K562 (cell line): ENCODE results near the gene DAO. TPM values are rescaled to one million over a fixed set of nuclear protein-coding genes. Genes with fewer than 3 reads are reported as not detected.

Experiments used
- ATAC-seq: fragments of 200-7000 bp; cut with Tn5 transposase; 3 replicates; pipeline ENCODE4 v1.9.1; 2020; ENCODE audit warnings: moderate library complexity
- BruUV-seq: library from RNA; stranded (reverse); fragments of 400-500 nt; replicated peaks from 2 replicates; lab custom pipeline; 2021; lab: Mats Ljungman, UMichigan
- CTCF ChIA-PET: fragments of 300-600 bp; formaldehyde crosslinking; extraction: SDS; loops from one replicate; lab custom pipeline; 2021; ENCODE audit warnings: low intra/inter-chr PET ratio; lab: Yijun Ruan, JAX
- POLR2A ChIA-PET: fragments of 300-600, 350-650 bp; sonication (Branson Sonifier 250); formaldehyde crosslinking; extraction: SDS; loops from one replicate; lab custom pipeline; 2021; ENCODE audit warnings: antibody characterized with exemption, inconsistent platforms; lab: Yijun Ruan, JAX
- DNase-seq, 4 experiments: peaks; one replicate each; pipeline versions ENCODE4 v3.0.0 to v3.0.0-alpha.2; 2011 to 2018; ENCODE audit warnings: low spot score in 3 of 4, mixed read lengths in 3 of 4; ENCODE audit errors: extremely low read depth in 1 of 4
- FAIRE-seq: peaks from 2 replicates; lab custom pipeline; 2011; peaks lifted over from hg19 to GRCh38; lab: Jason Lieb, UNC
- H2AFZ ChIP-seq: 2 replicates; pipeline ENCODE4 v1.6.0; 2011; ENCODE audit warnings: low read depth, low read length, control low read depth, inconsistent platforms
- H3K27ac ChIP-seq: fragments of 200-600 bp; 3 replicates; pipeline ENCODE4 v1.8.0; 2011; ENCODE audit warnings: low read depth, mild to moderate bottlenecking, control low read depth, inconsistent platforms, low read length, moderate library complexity, mixed read lengths; ENCODE audit errors: extremely low read depth
- H3K27me3 ChIP-seq, 2 experiments: fragments of 300-600 bp in 1 of 2; 2 replicates in 1 of 2; 3 replicates in 1 of 2; pipeline versions ENCODE4 v1.6.0 to v1.8.0; 2011; ENCODE audit warnings: inconsistent platforms in 2 of 2, low read length in 2 of 2, mild to moderate bottlenecking in 1 of 2, mixed read lengths in 1 of 2, moderate library complexity in 1 of 2; ENCODE audit not compliant: control insufficient read depth in 2 of 2, insufficient read depth in 2 of 2
- H3K36me3 ChIP-seq: fragments of 300-600 bp; 3 replicates; pipeline ENCODE4 v1.8.0; 2011; ENCODE audit warnings: mild to moderate bottlenecking, low read length, inconsistent platforms; ENCODE audit not compliant: control insufficient read depth, insufficient read depth
- H3K4me1 ChIP-seq, 2 experiments: fragments of 200-600 bp in 1 of 2; replicated peaks in 1 of 2; 2 replicates in 1 of 2; 3 replicates in 1 of 2; pipeline versions ENCODE4 v1.5.1 to v1.8.0; 2011; ENCODE audit warnings: inconsistent platforms in 2 of 2, low read length in 2 of 2, mild to moderate bottlenecking in 1 of 2, mixed read lengths in 1 of 2, moderate library complexity in 1 of 2; ENCODE audit not compliant: control insufficient read depth in 2 of 2, insufficient read depth in 2 of 2
- H3K4me2 ChIP-seq: 2 replicates; pipeline ENCODE4 v1.6.1; 2011; ENCODE audit warnings: low read length, control low read depth, inconsistent platforms, mixed read lengths; ENCODE audit not compliant: insufficient read depth
- H3K4me3 ChIP-seq: fragments of 200-600 bp; sonication (generic), shearing (Covaris generic); 2 replicates; pipeline ENCODE4 v1.5.1; 2016; ENCODE audit warnings: control low read depth, inconsistent platforms
- H3K79me2 ChIP-seq: fragments of 200-600 bp; 3 replicates; pipeline ENCODE4 v1.8.0; 2011; ENCODE audit warnings: low read length, inconsistent platforms; ENCODE audit not compliant: control insufficient read depth, insufficient read depth
- H3K9ac ChIP-seq, 2 experiments: 2 replicates each; pipeline versions ENCODE4 v1.6.0 to v1.6.1; 2011; ENCODE audit warnings: low read depth in 2 of 2, low read length in 2 of 2, control low read depth in 1 of 2, inconsistent platforms in 1 of 2, mild to moderate bottlenecking in 1 of 2, mixed read lengths in 1 of 2; ENCODE audit not compliant: insufficient read depth in 1 of 2
- H3K9me1 ChIP-seq: one replicate; pipeline ENCODE4 v1.6.0; 2011; ENCODE audit warnings: inconsistent platforms, mild to moderate bottlenecking, low read length, moderate library complexity; ENCODE audit not compliant: control insufficient read depth, insufficient read depth
- H3K9me3 ChIP-seq: replicated peaks from 2 replicates; pipeline ENCODE4 v1.5.1; 2011; ENCODE audit warnings: low read depth, low read length, inconsistent platforms; ENCODE audit not compliant: control insufficient read depth, insufficient read depth
- H4K20me1 ChIP-seq: replicated peaks from 2 replicates; pipeline ENCODE4 v1.6.1; 2011; ENCODE audit warnings: low read length, inconsistent platforms, mixed read lengths; ENCODE audit not compliant: control insufficient read depth, insufficient read depth
- CREBBP ChIP-seq: IDR thresholded peaks from one replicate; pipeline ENCODE4 v1.6.1; 2012; ENCODE audit warnings: low read depth, mild to moderate bottlenecking, control low read depth, inconsistent platforms, low read length
- FOXA3 ChIP-seq, 2 experiments: fragments of 450-650 bp in 1 of 2; sonication (generic) in 1 of 2; formaldehyde crosslinking; IDR thresholded peaks in 1 of 2; conservative IDR thresholded peaks in 1 of 2; 2 replicates each; pipeline versions ENCODE4 v1.4.0 to v1.8.0; 2020 to 2022; ENCODE audit warnings: mild to moderate bottlenecking in 2 of 2, missing genetic modification reagents in 1 of 2
- GATA2 ChIP-seq: sonication (generic); formaldehyde crosslinking; IDR thresholded peaks from 2 replicates; pipeline ENCODE4 v1.4.0; 2020; ENCODE audit warnings: mild to moderate bottlenecking, missing genetic modification reagents
- MNT ChIP-seq, 2 experiments: fragments of 450-650 bp; conservative IDR thresholded peaks; 2 replicates each; pipeline ENCODE4 v1.6.1; 2017; ENCODE audit warnings: mild to moderate bottlenecking in 2 of 2, moderate library complexity in 2 of 2
- MXI1 ChIP-seq: IDR thresholded peaks from 2 replicates; pipeline ENCODE4 v1.6.1; 2011; ENCODE audit warnings: low read depth, mild to moderate bottlenecking, improper control_type of control experiment, low read length
- NFATC3 ChIP-seq: fragments of 450-650 bp; IDR thresholded peaks from 2 replicates; pipeline ENCODE4 v1.6.1; 2017; ENCODE audit warnings: mild to moderate bottlenecking
- NFYB ChIP-seq: IDR thresholded peaks from 2 replicates; pipeline ENCODE4 v1.6.1; 2011; ENCODE audit warnings: mild to moderate bottlenecking, moderate library complexity; ENCODE audit not compliant: insufficient read length; ENCODE audit errors: extremely low read depth
- SNIP1 ChIP-seq: fragments of 450-650 bp; IDR thresholded peaks from 2 replicates; pipeline ENCODE4 v1.7.1; 2017; ENCODE audit warnings: low read depth, mild to moderate bottlenecking
- ZC3H11A ChIP-seq: IDR thresholded peaks from 2 replicates; pipeline ENCODE4 v1.6.1; 2012; ENCODE audit warnings: low read depth, low read length, improper control_type of control experiment
- ZNF778 ChIP-seq: fragments of 450-650 bp; formaldehyde crosslinking; IDR thresholded peaks from 2 replicates; pipeline ENCODE4 v1.4.0; 2020; ENCODE audit warnings: mild to moderate bottlenecking, moderate library complexity
- WGBS: fragments of 100-300 bp; shearing (Covaris generic); methylation state at CpG from one replicate; pipeline ENCODE4 v1.1.6; 2016; ENCODE audit warnings: low coverage, mixed read lengths; ENCODE audit not compliant: insufficient coverage; ENCODE audit errors: missing lambda C conversion rate; 5-methylcytosine and 5-hydroxymethylcytosine counted together
- in situ Hi-C: fragments of 300-500 bp; cut with MboI; formaldehyde crosslinking; loops from 4 replicates; pipeline ENCODE4 v1.15.0; 2018; ENCODE audit warnings: inconsistent platforms, mixed read lengths
- intact Hi-C: fragments of 100-400 bp; cut with micrococcal nuclease; formaldehyde crosslinking; loops from 2 replicates; pipeline ENCODE4 v1.14.2; 2022
- polyA plus RNA-seq, 8 experiments: library from polyadenylated mRNA; depleted of rRNA in 4 of 8; stranded (reverse) in 5 of 8; unstranded in 3 of 8; fragments of >200 nt; fragmentation: Nextera tagmentation in 2 of 8; fragmentation: Illumina TruSeq in 1 of 8; extraction: Ambion mirVana in 2 of 8; extraction: Trizol in 1 of 8; gene quantifications; 2 replicates each; pipeline versions ENCODE4 v1.2.1 to v1.2.3, GENCODE V29; 2011 to 2014; ENCODE audit warnings: inconsistent platforms in 1 of 8, missing spikeins in 1 of 8
- total RNA-seq, 7 experiments: library from RNA; depleted of rRNA in 6 of 7; stranded (reverse); fragments of >200 nt in 6 of 7; fragmentation: Illumina TruSeq in 2 of 7; extraction: Trizol in 2 of 7; gene quantifications; 2 replicates each; pipeline versions ENCODE4 v1.2.1 to v1.2.3, GENCODE V29; 2011 to 2021; ENCODE audit warnings: low replicate concordance in 1 of 7

Gene DAO
- total and polyA plus RNA-seq, 9 of the 15 experiments (the other 6 are each of a cell fraction or from before 2014, with no cell fraction given): not detected

GRCh38 chr12:108853426-108853825, 26.5 kb upstream of the DAO start:
- BruUV-seq: no TSS peak
- Histone ChIP-seq H2AFZ (no peak overlapping the region), H3K36me3 (no peaks in the 10 kb centered on the region; the same call in 2 of the 3 replicates), H3K27ac (no peak overlapping the region; the same call in 2 of the 3 replicates), H3K9me3 (no peaks in the 10 kb centered on the region; the same call in 1 of the 2 replicates), H3K4me1 (peaks cover 34 to 35% of the 10 kb centered on the region in 2 experiments), H3K4me2 (no peak overlapping the region), H4K20me1 (0 out of 2 replicates have a peak, but pooled peaks cover 13% of the 10 kb centered on the region), H3K27me3 (peaks cover 0 to 1% of the 10 kb centered on the region in 2 experiments; a peak in 1 of 5 replicates), H3K9ac (no peak overlapping the region), H3K79me2 (peaks cover 11% of the 10 kb centered on the region; the same call in 2 of the 3 replicates), H3K4me3 (no peak overlapping the region), H3K9me1 (no peaks in the 10 kb centered on the region)
- ChIA-PET POLR2A (interaction anchor here (1.0 kb wide), 1 partner anchor 123 kb away, joined by 3 read pairs; no protein-coding TSS in a partner anchor), CTCF (interaction anchor here (0.6 to 1.2 kb wide), 2 partner anchors 189 to 333 kb away, joined by 3 to 4 read pairs; no protein-coding TSS in a partner anchor)
- intact Hi-C loops: loop anchor here (10.0 kb wide), 1 partner anchor 729 kb away; the partner anchor contains the start of gene WSCD2
- in situ Hi-C loops: no loop called here
- WGBS: 84% methylated on average over 10 of the region's 10 CpGs
- DNase-seq: no peak
- TF ChIP-seq NFYB: no peak
- no peak for TF ChIP-seq NFATC3
- TF ChIP-seq SNIP1: no peak
- ATAC-seq: no peak
- FAIRE-seq: no peak

- H3K27me3 ChIP-seq: peaks cover 0 to 6% of the 10 kb centered on the region in 2 experiments; a peak in 1 of 5 replicates
- peak overlapping the region; percentile 67; the same call in 2 of the 3 replicates for H3K27ac ChIP-seq
- in situ Hi-C loops (no loop called here), intact Hi-C loops (loop anchor here (10.0 kb wide), 1 partner anchor 729 kb away; the partner anchor contains the start of gene WSCD2)
- ChIA-PET CTCF (interaction anchor here (1.2 kb wide), 1 partner anchor 190 kb away, joined by 4 read pairs; no protein-coding TSS in a partner anchor), POLR2A (no interaction called here)
- H3K9ac ChIP-seq: peak overlapping the region in 1 of 2 experiments; percentile 20; a peak in 1 of 4 replicates
- 0 out of 2 replicates have a peak, but pooled peaks cover 13% of the 10 kb centered on the region for H4K20me1 ChIP-seq
- FAIRE-seq (peak; percentile 15), DNase-seq (peak in 1 of 4 experiments; percentile 28), ATAC-seq (no peak)
- no peak overlapping the region for H3K4me3 ChIP-seq
- no peak overlapping the region for H2AFZ ChIP-seq
- peaks cover 37 to 38% of the 10 kb centered on the region in 2 experiments for H3K4me1 ChIP-seq
- no TSS peak for BruUV-seq
- WGBS: 91% methylated on average over 1 of the region's 1 CpG
- no peaks in the 10 kb centered on the region for H3K9me1 ChIP-seq
- no peaks in the 10 kb centered on the region; the same call in 2 of the 3 replicates for H3K36me3 ChIP-seq
- peaks cover 11% of the 10 kb centered on the region; the same call in 2 of the 3 replicates for H3K79me2 ChIP-seq
- H3K9me3 ChIP-seq: no peaks in the 10 kb centered on the region; the same call in 1 of the 2 replicates
- no peak overlapping the region; the same call in 1 of the 2 replicates for H3K4me2 ChIP-seq
- TF ChIP-seq GATA2 (no peak), ZNF778 (CRISPR knock-in tag) (no peak), MNT (conservative IDR thresholded peaks at IDR 0.05) (no peak), ZC3H11A (no peak), CREBBP (no peak), MXI1 (no peak), FOXA3 (CRISPR knock-in tag; conservative IDR thresholded peaks at IDR 0.05 in 1 of 2, IDR thresholded peaks at IDR 0.05 in 1 of 2) (peak in 1 of 2 experiments; percentile 24; a peak in 1 of 4 replicates)
These were observed 25.9 kb upstream of the DAO start for GRCh38 chr12:108853981-108854446.
